Measurements from ENCODE around the gene EPC1. TPM values are rescaled to one million over a fixed set of nuclear protein-coding genes. Genes with fewer than 3 reads are reported as not detected.
"Not testable (repeated sequence)": the region's sequence is repeated elsewhere in the genome, so short reads cannot be mapped to it uniquely, and the experiment has no call there.

Gene EPC1
- total RNA-seq, 4 donors from 2014 or later: 25.0 to 37.9 (median 29.3) TPM

GRCh38 chr10:32360884-32361283 is 13.9 kb upstream of the EPC1 start:
- H3K4me1 ChIP-seq: peaks cover 3 to 10% of the 10 kb centered on the region in 2 donors
- H3K36me3 ChIP-seq: no peaks in the 10 kb centered on the region
- TF ChIP-seq CTCF (IDR thresholded peaks at IDR 0.05 in 4 of 5, conservative IDR thresholded peaks at IDR 0.05 in 1 of 5): no peak
- TF ChIP-seq POLR2A (IDR thresholded peaks at IDR 0.05): no peak
- ATAC-seq: no peak
- H3K4me3 ChIP-seq: no peak overlapping the region
- no peaks in the 10 kb centered on the region for H3K9me3 ChIP-seq
- H3K27me3 ChIP-seq: no peaks in the 10 kb centered on the region
- intact Hi-C loops (cut with DNase I; ENCODE audit: low total_unique reads): no loop called here
- in situ Hi-C loops (cut with MboI; ENCODE audit: low sequenced_read_pairs in 4 of 4): loop anchor here in 2 of 4 donors (10.0 to 25.0 kb wide), 4 partner anchors 106 to 299 kb away; partner anchors contain the start of gene KIF5B (in 1 of the 2)
- H3K27ac ChIP-seq: no peak overlapping the region
- DNase-seq: no peak

- DNase-seq: no peak
- H3K27ac ChIP-seq: no peak overlapping the region
- TF ChIP-seq CTCF (IDR thresholded peaks at IDR 0.05 in 4 of 5, conservative IDR thresholded peaks at IDR 0.05 in 1 of 5) (no peak), POLR2A (IDR thresholded peaks at IDR 0.05) (no peak)
- no peak overlapping the region for H3K4me3 ChIP-seq
- H3K9me3 ChIP-seq: no peaks in the 10 kb centered on the region
- intact Hi-C loops (cut with DNase I; ENCODE audit: low total_unique reads): no loop called here
- no peaks in the 10 kb centered on the region for H3K36me3 ChIP-seq
- ATAC-seq: no peak
- H3K4me1 ChIP-seq: peaks cover 3 to 10% of the 10 kb centered on the region in 2 donors
- in situ Hi-C loops (cut with MboI; ENCODE audit: low sequenced_read_pairs in 4 of 4): loop anchor here in 2 of 4 donors (10.0 to 25.0 kb wide), 4 partner anchors 105 to 298 kb away; partner anchors contain the start of gene KIF5B (in 1 of the 2)
- H3K27me3 ChIP-seq: no peaks in the 10 kb centered on the region
Measured at GRCh38 chr10:32360241-32360640, 13.3 kb upstream of the EPC1 start.

- Histone ChIP-seq H3K4me1 (peaks cover 0 to 9% of the 10 kb centered on the region in 2 donors), H3K4me3 (no peak overlapping the region), H3K27me3 (no peaks in the 10 kb centered on the region), H3K27ac (no peak overlapping the region), H3K9me3 (no peaks in the 10 kb centered on the region), H3K36me3 (no peaks in the 10 kb centered on the region)
- intact Hi-C loops (cut with DNase I; ENCODE audit: low total_unique reads): no loop called here
- DNase-seq (no peak), ATAC-seq (no peak)
- TF ChIP-seq CTCF (IDR thresholded peaks at IDR 0.05 in 4 of 5, conservative IDR thresholded peaks at IDR 0.05 in 1 of 5): no peak
- TF ChIP-seq POLR2A (IDR thresholded peaks at IDR 0.05): no peak
- in situ Hi-C loops (cut with MboI; ENCODE audit: low sequenced_read_pairs in 4 of 4): loop anchor here in 1 of 4 donors (25.0 kb wide), 1 partner anchor 295 kb away; the partner anchor contains the start of gene KIF5B
Measured at GRCh38 chr10:32357056-32357735, 10.2 kb upstream of the EPC1 start.

GRCh38 chr10:32354690-32355089 is 7.7 kb upstream of the EPC1 start:
- H3K27me3 ChIP-seq; intact Hi-C loops (cut with DNase I; ENCODE audit: low total_unique reads); ATAC-seq; H3K27ac ChIP-seq; H3K36me3 ChIP-seq; DNase-seq; H3K9me3 ChIP-seq; H3K4me3 ChIP-seq: not testable (repeated sequence)
- in situ Hi-C loops (cut with MboI; ENCODE audit: low sequenced_read_pairs in 4 of 4): loop anchor here in 1 of 4 donors (25.0 kb wide), 1 partner anchor 292 kb away; the partner anchor contains the start of gene KIF5B
- peaks cover 4 to 10% of the 10 kb centered on the region in 2 donors for H3K4me1 ChIP-seq

- ATAC-seq (no peak), DNase-seq (no peak)
- intact Hi-C loops (cut with DNase I; ENCODE audit: low total_unique reads) (no loop called here), in situ Hi-C loops (cut with MboI; ENCODE audit: low sequenced_read_pairs in 4 of 4) (loop anchor here in 1 of 4 donors (25.0 kb wide), 1 partner anchor 289 kb away; the partner anchor contains the start of gene KIF5B)
- Histone ChIP-seq H3K27me3 (no peaks in the 10 kb centered on the region), H3K27ac (peak overlapping the region in 2 of 4 donors; percentile 8 to 19), H3K4me1 (peaks cover 25 to 32% of the 10 kb centered on the region in 2 donors), H3K36me3 (no peaks in the 10 kb centered on the region), H3K9me3 (no peaks in the 10 kb centered on the region), H3K4me3 (no peak overlapping the region)
- TF ChIP-seq POLR2A (IDR thresholded peaks at IDR 0.05) (no peak), CTCF (IDR thresholded peaks at IDR 0.05 in 4 of 5, conservative IDR thresholded peaks at IDR 0.05 in 1 of 5) (no peak)
Measured at GRCh38 chr10:32350811-32351350, 3.9 kb upstream of the EPC1 start.

All from gastrocnemius medialis (tissue), 4 donors.